Measurements from ENCODE around the gene SAP130.

SAP130 gene

DNA sequence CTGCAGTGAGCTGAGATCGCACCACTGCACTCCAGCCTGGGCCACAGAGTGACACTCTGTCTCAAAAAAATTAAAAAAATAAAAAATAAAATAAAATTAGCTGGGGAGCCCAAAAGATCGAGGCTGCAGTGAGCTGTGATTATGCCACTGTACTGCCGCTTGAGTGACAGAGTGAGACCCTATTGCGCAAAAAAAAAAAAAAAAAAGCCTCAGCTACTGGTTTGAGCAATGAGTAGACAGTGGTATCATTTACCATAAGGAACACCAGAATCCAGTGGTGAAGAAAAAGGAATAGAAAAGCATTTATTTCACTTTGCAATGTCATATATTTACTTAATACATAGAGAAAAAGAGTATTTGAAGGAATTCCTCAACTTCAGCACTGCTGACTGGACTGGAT, 3.0 kb downstream of the SAP130 start:
- no peak for DNase-seq

DNA sequence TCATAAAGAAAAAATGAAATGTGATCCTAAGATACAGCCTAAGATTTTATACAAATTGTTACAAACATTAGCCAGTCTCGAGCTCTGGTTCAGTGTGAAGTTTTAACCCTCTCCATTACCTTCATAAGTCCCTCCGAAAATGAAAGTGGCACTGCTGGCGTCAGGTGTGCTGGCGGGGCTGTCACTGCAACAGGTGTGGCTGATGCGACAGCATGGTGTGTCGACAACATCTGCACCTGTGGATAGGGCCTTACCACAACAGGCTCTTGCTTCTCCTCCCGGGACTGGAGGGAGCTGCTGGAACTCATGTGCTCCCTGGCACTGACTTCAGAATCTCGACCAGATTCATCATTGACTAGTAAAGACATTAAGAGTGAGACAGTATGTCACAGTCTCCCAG, 10.3 kb downstream of the SAP130 start:
- no peak for DNase-seq

DNA sequence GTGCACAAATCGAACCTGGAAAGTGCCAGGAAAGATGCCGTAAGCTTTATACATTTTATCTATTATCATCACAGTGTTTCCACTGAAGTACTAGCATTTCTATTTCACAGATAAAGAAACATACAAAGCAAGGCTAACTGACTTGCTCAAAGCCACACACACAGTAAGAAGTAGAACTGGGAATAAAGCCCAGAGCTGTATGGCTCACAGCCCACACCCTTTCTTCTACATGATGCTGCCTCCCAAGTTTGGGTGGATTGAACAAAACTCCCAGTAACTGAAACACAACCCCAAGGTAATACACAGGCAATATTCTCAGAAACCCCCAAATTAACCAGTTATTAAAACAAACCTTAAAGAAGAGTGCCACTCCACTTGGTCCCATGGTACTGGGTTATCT, 11.2 kb downstream of the SAP130 start:
- no peak for DNase-seq

DNA sequence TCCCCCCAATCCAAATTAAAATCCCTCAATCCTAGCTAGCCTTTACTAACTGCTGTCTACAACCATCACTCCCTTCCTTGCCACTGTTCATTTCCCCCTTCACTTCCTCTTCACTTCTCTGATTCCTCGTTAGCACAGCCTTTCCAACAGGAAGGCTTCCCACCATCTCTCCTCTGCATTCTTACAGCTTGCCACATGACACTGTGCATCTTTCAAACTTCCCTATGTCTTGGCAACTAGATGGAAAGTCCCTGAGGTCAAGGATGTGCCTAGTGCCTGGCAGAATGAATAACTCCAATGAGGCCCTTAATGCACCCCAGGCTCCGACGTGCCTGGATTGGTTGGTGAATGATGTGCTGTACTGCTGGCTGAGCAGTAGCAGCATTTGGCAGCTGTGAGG, 15.2 kb downstream of the SAP130 start:
- no peak for DNase-seq

DNA sequence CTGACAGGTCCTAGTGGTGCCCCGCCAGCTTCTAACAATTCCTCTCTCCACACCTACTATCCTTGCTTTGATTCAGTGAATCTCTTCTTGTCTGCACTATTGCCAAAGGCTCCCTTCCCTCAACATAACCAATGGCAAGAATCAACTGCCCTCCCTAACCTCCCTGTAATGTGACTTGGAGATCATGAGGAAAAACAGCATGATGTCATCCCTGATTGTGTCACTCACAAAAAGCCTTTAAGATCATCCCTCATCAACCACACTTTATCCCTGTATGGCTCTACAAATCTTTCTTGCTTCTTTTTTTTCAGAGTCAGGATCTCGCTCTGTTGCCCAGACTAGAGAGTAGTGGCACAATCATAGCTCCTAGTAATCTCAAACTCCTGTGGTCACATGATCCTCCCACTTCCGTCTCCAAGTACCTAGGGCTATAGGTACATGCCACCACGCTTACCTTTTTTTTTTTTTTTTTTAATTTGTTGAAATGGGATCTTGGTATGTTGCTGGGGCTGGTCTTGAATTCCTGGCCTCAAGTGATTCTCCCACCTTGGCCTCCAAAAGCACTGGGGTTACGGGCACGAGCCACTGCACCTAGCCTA, 19.7 kb downstream of the SAP130 start:
- no peak for DNase-seq

DNA sequence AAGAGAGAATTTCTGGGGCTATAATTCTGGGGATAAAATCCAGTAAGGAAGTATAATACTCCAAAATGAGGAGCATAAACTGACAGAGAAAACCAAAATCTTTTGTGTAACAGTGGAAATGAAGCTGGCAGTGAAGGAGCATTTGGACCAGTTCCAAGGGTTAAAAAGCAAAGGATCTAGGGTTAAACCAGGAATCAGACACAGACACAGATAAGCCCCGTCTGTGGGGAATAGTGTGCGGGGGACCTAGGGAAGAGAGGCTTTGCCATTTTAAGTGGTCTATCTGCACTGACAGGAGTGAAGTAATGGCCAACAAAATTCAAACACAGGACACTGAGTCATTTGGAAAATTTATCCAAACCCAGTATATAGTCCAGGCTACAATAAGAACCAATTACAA, 23.4 kb downstream of the SAP130 start:
- no peak for DNase-seq

DNA sequence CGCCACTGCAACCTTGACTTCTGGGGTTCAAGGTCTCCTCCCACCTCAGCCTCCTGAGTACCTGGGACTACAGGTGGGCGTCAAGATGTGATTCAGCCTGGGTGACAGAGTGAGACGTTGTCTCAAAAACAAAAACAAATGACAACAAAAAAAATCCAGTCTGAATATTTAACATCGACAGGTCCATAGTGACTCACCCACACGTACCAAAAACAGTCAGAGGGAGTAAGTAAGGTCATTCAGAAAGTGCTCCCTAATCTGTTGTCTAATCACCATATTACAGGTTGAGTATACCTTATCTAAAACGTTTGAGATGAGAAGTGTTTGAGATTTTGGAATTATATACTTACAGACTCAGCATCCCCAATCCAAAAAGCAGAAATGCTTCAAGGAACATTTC, 24.4 kb downstream of the SAP130 start:
- DNase-seq = no peak

DNA sequence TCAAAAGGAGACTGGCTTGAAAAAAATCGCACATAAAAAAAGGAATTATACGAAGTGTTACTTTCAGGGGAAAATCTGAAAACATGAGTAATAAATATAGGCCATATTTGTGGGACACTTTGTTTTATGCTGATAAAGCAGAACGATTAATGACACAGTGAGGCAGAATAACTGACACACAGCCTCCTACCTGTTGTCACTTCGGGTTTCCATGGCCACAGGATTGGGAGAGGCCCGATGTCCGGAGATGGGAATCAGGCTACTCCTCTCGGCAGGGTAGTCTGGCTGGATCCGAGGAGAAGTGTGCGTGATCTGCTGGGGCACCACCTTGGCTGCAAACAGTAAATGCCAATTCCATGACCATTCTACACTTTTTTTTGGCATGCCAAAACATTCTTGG, 31.7 kb downstream of the SAP130 start:
- no peak for DNase-seq

DNA sequence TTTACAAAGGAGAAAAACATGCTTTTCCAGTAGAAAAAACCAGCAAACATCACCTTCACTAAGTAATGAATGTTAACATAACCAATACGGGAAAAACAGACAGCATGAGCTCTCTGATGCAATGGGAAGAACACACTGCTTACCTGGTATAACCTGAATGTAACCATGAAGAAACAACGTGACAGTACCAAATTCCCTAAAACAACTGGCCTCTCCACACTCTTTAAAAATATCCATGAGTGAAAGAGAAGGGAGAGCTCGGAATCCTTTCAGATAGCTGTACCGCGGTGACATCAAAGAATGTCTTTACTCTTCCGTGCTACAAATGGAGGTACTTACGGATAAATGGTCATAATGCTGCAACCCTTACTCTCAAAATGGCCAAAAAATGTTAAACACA, 32.1 kb downstream of the SAP130 start:
- DNase-seq = no peak

DNA sequence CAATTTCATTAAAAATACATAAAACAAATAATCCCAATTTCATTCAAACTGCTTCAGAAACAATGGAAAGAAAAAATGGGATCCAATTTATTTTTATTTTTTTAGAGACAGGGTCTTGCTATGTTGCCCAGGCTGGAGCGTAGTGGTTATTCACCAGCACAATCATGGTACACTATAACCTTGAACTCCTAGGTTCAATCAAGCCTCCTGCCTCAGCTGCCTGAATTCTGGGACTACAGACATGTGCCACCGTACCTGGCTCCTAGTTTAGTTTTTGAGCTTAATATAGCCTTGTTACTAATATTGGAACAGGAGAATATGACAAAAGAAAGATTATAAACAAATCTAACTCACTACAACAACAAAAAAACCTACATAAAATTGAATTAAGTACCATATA, 34.2 kb downstream of the SAP130 start:
- no peak for DNase-seq

DNA sequence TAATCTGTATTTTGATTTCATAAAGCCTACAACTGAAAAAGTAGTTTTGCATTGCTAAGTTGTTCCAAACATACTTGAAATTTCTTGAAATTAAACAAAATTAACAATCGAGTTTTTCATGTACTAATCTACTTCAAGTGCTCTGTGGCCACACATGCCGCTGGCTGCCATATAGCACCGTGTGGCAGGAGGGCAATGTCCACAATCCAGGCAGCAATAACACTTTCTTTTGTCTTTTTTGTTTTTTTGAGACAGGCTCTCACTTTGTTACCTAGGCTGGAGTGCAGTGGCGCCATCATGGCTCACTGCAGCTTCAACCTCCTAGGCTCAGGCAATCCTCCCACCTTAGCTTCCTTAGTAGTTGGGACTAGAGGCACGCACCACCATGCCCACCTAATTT, 36.1 kb downstream of the SAP130 start:
- DNase-seq = no peak

DNA sequence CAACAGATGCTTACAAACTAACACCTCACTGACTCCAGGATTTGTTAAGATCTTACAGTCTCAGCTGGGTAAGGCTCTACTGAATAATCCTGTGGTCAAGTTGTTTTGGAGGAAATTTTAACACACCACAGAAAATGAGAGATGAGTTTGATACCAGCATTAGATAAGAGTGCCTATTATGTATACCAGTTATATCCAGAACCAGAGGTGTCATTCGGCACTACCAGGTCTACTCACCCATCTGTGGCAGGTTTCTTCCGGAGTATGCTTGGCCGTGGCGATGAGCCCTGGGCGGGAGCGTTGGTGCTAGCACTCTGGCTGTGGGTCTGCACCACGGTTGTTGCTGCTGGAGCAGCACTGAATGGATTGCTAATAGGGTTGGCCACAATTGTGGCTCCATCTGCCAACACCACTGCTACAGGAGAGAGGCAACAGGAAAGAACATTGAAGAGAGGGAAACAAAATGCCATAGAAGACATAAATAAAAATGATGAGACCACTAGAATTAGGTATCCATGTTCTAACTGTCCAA, 41.2 kb downstream of the SAP130 start:
- no peak for DNase-seq

DNA sequence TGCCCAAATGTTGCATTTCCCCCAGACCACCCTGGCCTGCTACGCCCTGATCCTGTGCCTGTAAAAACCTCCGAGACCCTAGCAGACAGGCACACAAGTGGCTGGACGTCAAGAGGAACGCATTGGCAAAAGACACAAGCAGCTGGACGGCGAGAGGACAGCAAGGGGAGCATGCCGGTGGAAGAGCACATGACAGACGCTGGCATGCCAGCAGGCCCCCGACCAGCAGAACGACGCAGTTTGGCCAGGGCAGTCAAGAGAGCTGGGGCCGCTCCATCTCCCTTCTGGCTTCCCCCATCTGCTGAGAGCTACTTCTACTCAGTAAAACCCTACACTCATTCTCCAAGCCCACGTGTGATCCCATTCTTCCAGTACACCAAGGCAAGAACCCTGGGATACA, 42.1 kb downstream of the SAP130 start:
- DNase-seq = no peak

DNA sequence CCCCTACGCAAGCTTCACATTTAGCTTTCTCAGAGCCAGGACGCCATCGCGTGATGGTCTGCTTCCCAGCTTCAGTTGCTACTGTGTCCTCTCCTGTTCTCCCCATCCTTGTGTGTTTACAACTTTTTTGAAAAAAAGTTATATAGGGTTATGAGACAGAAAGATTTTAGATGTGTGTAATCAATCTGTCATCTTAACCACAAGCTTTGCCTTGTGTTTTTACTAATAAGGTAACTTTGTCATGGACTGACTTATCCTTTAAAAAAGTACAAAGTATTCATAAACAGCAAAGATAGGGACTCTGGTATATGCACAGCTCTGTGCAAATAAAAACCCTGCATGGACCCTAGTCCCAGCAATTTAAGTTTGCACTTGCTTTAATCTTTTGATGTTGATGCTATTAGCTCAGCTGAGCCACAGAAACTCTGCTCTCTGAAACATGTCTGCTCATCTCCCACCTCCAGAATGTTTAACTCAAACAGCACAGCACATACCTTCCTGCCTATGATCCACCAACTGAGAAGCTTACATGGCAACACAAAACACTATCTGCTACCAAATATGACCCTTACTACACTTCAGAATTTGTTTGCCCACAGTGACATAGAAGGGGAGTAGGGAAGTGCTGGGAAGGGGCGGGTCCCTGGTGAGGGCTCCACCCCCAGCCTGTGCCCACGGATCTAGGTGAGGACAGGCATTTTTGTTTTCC, 42.7 kb downstream of the SAP130 start:
- DNase-seq = no peak

DNA sequence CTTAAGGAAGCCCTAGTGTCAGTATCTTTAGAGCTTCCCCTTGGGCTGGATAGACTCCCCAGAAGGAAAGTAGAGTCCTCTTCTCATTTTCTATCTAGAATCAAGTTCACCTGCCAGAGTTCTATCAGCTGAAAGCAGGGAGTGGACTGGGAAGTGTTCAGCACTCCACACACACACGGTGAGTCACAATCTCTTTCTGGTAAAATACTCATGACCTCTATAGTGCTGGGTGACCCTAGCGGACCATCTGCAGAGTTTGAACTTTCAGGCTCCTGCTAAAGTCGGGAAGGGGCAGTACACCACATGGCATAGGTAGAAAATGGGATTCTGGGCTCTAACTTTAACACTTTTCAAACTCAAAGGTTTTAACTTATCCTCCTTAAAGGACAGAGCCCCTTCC, 43.3 kb downstream of the SAP130 start:
- no peak for DNase-seq

DNA sequence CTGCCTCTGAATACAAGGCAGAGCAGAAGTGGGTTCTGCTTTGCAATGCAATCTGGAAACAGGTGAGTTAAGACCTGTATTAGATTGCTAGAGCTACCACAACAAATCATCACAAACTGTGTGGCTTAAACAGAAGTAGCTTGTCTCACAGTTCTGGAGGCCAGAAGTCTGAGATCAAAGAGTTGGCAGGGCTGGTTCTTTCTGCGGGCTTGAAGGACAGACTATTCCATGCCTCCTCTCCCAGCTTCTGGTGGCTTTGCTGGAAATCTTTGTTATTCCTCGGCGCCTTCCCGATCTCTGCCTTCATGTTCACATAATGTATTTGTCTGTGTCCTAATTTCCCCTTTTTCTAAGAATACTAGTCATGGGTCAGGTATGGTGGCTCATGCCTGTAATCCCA, 58.4 kb downstream of the SAP130 start:
- no peak for DNase-seq

DNA sequence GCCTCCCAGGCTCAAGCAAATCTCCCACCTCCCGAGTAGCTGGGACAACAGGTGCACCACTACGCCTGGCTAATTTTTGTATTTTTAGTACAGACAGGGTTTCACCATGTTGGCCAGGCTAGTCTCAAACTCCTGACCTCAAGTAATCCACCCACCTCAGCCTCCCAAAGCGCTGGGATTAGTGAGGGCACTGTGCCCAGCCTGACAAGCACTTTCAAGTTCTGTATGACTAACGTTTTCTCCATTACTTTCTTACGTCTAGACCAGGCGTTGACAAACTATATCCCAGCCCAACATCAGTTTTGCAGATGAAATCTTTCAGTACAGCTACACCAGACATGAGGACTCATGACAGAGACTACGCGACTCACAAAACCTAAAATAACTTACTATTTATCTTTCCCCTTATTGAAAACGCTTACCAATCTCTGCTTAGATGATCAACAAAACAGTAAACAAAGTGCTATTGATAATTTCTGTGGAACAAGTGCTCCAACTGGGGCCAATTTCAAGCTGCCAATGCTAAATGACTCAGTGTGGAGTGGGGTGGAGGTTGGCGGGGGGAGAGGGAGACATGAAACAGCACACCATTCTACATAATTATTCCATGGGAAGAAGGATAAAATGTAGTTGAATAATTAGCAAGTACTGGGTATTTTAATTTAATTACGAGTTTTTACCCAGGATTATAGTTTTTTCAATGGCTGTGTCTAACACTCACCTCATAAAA, 59.1 kb downstream of the SAP130 start:
- no peak for DNase-seq

DNA sequence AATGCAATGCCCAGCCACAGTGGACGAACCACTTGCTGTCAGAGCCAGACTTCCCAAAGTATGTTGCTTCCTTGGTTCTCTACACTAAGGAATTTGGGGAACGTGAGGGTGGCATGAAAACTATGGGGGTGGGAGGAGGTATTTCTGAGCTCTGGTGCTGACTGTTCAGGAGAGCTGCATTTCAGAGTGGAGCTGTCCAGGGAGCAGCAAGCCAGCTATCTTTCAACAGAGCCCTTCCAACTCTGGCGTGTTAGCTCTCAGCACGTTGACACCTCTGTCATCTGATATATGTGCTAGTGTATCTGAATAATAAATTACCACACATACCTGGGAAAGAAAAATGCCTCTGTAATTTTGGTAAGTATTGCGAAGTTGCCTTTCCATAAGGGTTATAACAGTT, 66.1 kb downstream of the SAP130 start:
- no peak for DNase-seq

DNA sequence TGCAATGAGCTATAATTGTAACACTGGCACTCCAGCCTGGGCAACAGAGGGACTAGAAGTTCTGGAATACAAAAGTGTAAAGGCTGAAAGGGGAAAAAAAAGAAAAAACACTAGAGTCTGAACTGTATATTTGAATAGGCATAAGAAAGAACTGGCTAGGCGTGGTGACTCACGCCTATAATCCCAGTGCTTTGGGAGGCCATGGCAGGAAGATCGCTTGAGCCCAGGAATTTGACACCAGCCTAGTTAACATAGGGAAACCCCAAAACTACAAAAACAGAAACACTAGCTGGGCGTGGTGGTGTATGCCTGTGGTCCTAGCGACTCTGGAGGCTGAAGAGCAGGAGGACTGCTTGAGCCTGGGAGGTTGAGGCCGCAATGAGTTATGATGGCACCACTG, 70.6 kb downstream of the SAP130 start:
- DNase-seq = no peak

DNA sequence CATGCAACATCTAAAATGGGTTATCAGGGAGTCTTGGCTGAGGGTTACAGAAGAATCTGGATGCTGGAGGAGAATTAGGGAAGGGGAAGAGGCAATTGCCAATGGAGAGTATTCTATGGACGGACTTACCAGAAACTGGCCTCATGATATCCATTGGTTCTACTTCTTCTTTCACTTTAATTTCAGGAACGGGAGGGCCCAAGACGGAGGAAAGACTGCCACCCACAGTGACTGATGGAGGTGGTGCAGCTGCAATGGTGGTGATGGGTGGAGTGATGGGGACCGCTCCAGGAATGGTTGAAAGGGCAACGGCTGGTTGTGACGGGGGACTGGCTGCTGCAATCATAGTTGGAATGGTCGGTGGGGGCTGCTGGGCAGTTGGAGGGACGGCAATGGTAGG, 73.0 kb downstream of the SAP130 start:
- no peak for DNase-seq

DNA sequence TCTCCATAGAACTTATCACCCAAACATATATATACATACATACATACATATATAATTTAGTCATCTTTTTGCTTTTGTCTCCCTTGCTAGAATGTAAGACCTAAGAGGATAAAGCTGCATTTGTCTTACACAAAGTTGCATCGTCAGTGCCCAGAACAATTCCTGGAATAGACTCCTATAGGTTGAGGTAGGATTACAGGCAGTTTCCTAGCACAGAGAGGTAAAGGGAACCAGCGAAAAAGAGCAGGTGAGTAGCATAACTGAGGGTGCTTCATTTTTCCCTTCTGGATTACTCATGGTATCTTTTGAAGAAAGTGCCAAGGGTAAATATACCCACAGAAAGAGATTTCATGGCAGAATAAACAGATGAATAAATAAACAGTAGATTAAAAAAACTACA, 74.0 kb downstream of the SAP130 start:
- DNase-seq = no peak

DNA sequence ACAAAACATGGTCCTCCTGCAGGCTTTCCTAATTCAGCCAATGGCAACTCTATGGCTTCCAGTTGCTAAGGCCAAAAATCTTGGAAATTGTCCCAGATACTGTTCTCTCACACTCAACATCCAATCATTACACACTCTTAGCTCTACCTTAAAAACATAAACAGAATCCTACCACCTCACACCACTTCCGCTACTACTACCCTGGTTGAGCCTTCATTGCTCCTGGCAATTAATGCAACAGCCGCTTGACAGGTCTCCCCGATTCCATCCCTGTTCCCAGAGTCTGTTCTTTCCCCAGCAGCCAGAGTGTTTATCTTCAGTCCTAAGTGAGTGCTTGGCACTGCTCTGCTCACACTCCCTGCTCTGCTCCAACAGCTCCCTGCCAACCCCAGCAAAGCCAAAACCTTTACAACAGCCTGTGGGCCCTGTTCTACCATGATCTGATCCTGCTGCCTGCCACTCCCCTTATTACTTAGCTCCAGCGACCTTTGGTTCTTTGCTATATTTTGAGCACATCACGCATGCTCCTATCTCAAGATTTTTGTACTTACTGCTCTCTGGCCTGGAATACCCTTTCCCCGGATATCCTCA, 74.6 kb downstream of the SAP130 start:
- DNase-seq = no peak

DNA sequence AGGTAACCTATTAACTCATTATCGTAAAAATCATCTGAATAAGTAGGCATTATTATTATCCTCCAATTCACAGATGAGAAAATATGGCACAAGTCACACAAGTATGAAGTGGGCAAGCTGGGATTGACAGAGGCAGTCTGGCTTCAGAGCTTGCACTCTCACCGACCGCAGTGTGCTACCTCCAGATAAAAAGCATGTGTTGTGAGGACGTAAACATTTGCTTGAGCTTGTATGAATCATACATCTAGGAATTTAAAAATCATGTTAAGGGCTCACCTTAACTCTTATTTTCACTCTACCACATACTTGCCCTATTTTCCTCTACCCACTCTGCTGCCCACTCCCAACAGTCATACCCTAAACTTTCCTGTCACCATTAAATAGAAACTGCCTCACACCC, 76.8 kb downstream of the SAP130 start:
- DNase-seq = no peak

DNA sequence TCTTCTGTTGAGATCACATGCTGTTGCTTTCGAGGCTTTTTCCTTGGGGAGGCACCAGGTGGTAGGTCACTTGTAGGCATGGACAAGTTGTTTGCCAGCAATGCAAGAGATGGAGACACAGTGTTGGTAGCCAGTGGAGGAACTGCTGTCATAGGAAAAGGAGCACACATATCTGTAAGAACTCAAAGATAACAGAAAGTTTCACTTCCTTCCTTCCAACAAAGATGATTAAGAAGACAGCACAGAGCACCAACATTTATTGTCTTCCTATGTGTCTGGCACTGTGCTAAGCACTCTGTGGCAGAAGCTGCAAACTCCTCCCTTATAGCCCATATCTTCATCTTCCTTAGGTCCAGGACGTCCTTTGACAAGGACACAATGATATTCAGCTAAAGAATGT, 77.6 kb downstream of the SAP130 start:
- DNase-seq = no peak

Data from activated CD4-positive, alpha-beta T cell treated with anti-CD3 and anti-CD28 coated beads for 4 hours (primary cell).